ENCODE measurements around the gene SETD7.
"Not testable (repeated sequence)": the region's sequence is repeated elsewhere in the genome, so short reads cannot be mapped to it uniquely, and the experiment has no call there.

Gene SETD7

DNA sequence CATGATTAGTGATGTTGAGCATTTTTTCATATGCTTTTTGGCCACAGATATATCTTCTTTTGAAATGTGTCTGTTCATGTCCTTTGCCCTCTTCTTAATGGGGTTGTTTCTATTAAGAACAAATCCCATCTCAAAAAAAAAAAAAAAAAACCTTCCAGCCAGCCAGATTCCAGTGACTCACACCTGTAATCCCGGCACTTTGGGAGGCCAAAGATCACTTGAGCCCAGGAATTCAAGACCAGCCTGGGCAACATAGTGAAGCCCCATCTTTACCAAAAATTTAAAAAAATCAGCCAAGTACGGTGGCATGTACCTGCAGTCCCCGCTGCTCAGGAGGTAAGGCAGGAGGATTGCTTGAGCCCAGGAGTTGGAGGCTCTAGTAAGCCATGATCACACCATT, 97.0 kb downstream of the SETD7 start:
- DNase-seq = no peak

DNA sequence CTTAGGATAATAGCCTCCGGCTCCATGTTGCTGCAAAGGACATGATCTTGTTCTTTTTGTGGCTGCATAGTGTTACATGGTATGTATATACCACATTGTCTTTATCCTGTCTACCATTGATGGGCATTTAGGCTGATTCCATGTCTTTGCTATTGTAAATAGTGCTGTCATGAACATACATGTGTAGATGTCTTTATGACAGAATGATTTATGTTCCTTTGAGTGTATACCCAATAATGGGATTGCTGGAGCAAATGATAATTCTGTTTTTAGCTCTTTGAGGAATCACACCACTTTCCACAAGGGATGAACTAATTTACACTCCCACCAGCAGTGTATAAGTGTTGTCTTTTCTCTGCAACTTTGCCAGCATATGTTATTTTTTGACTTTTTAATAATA, 97.5 kb downstream of the SETD7 start:
- no peak for DNase-seq

DNA sequence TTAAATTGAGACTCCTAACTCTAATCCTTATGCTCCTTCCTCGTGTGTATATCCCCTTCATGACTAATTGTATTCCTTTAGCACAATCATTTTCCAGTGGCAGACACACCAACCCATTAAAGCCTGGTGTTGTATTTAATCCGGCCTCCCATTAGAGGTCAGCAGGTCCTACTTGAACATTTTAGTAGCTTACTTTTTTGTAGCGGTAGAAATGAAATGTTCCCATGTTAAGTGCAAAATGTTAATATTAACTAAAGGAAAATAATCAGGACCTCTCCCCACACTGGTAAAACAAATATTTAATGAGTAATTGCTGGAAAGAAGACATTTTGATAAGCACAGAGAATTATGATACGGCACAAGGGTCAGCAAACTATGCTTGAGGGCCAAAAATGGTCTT, 98.7 kb downstream of the SETD7 start:
- DNase-seq = no peak

DNA sequence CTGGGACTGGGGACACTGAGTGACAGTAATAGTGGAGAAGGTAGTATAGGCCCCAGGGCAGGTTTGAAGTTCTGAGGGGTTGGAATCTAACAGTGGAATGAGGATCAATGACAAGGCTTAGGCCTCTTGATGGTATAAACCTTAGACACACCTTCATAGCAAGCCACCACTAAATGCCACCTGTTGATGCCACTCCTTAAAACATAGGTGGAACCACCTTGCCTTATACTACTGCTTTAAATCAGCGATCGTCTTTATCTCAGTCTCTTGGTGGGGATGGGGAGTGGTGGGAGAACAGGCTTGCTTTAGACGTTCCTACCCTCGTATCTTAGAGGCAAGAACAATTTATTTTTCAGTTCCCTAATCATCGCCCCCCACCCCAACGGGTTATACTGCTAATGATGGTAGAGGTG, 100.9 kb downstream of the SETD7 start:
- DNase-seq = no peak

DNA sequence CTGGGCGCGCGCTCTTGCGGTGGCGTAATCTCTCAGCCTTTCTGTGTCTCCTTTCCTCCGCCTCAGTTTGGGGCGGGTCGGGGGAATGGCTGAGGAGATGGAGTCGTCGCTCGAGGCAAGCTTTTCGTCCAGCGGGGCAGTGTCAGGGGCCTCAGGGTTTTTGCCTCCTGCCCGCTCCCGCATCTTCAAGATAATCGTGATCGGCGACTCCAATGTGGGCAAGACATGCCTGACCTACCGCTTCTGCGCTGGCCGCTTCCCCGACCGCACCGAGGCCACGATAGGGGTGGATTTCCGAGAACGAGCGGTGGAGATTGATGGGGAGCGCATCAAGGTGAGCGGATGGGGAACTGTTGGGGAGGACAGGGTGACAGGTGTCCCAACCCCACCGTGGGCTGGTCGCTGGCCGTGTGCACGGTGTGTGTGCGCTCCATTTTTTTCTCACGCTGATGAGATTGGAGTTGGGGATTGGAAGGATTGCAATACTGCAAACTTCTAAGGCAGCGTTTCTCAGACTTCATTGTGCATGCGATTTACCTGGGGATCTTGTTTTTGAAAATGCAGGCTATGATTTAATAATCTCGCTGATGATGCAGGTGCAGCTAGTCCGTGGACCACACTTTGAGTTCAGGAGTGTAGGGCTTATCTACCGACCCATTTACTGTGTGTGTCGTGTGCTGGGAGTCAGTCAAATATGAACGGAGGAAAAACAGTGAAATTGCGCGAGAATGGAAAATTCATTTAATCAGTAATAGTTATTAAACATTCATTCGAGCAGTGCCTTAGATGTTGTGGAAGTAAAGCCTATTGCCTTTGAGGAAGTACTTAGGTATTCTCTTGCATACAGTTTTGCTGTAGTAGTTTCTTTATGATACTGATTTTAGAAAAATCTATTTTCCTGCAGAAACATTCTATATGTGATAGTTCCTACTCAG, 101.6 kb downstream of the SETD7 start, which contains the start of gene RAB33B:
Gene RAB33B (plus strand): TSS at position 11 of the 935 bp plus-strand sequence. CDS start 75 bp downstream, at position 86.
- DNase-seq = no peak

DNA sequence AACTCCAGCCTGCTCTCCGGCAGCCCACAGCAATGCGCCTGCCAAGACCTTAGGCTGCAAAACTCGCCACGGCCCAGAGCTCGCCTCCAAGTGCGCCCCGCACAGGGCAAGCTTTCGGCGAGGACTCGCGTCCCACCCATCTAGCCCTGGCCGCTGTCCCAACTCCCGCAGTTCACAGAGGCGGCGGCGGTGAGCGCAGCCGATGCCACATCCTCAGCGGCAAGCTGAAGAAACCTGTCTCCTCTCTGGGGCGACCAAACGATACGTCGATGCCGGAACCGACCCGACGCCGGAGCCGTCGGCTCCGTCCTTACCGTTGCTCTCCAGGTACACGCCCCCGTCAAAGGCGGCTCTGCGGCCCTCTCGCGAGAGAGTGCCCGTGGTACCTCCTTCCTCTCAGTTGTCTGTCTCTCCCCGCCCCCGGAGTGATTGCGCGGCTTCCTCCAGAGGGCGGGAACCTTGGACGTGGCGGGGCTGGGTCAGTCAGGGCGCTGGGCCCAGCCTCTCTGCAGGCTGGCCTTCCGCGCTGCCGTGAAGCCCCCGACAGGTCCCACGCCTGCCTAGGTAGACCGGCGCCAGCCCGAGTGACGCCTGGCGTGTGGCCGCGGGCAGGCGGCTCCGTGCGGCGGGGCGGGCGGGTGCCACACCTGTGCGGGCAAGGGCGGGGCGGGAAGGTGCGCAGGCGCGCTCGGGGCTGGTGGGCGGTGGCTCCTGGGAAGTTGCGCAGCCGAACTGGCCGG, 102.5 kb downstream of the SETD7 start:
- DNase-seq = peak; percentile 94

DNA sequence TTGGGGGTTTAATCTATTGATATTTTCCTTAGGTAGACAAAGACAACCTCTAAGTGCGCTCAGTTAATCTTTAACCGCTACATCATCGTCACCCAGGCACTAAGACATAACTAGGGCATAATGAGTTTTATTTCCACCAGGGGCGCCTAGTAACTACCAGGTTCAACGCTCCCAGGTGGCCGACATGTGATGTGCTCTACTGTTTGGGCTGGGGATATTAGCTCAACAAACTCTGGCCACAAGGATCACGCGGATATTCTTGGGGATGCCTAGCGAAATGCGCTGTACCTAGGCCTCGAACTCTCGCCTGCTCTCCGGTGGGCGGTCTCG, 103.0 kb downstream of the SETD7 start:
- DNase-seq = no peak

DNA sequence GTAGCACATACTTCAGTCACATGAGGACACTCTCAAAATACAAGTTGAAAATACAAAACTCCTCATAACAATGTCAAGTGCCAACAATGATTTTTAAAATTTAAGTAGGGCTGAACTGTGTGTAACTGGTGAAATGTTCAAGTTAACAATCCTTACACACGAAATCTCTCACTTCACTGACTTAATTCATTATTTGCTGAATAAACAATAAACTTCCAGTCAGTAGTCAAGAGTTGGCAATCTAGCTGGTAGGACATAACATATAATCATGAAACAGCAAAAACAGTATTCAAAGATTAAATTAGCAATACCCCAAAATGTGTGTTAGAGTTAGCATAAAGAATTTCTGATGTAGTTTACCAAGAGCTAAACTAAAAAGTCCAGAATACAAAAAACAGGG, 104.0 kb downstream of the SETD7 start:
- DNase-seq = no peak

DNA sequence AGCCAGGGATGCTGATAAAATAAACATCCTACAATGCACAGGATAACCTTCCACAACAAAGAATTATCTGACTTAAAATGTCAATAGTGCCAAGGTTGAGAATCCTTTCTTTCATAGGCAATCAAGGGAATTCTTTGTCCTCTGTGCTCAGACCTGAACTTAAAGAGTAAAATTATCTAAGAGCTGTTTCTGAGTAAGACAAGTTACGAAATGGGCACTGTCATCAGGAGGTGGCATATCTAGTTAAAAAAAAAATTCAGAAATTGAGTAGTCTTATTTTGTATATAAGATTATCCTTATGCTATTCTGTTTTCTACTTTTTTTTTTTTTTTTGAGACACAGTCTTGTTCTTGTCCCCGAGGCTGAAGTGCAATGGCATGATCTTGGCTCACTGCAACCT, 105.4 kb downstream of the SETD7 start:
- no peak for DNase-seq

DNA sequence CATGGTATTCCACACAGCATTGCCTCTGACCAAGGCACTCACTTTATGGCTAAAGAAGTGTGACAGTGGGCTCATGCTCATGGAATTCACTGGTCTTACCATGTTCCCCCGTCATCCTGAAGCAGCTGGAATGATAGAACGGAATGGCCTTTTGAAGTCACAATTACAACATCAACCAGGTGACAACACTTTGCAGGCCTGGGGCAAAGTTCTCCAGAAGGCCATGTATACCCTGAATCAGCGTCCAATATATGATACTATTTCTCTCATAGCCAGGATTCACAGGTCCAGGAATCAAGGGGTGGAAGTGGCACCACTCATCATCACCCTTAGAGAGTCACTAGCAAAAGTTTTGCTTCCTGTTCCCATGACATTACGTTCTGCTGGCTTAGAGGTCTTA, 108.9 kb downstream of the SETD7 start:
- DNase-seq = not testable (repeated sequence)

All from activated effector memory CD4-positive, alpha-beta T cell treated with Interleukin-2 at 50 U/mL for 16 hours (primary cell).